GM19035 (cell line): ENCODE measurements around the gene OR56A5.
A peak's percentile ranks its signal among the peaks of the same experiment; 100 is the strongest.

ENCODE experiments used
- ATAC-seq: cut with Tn5 transposase; IDR thresholded peaks from one replicate; pipeline ENCODE4 v1.9.1; 2021; ENCODE audit not compliant: unreplicated experiment

Gene OR56A5

DNA sequence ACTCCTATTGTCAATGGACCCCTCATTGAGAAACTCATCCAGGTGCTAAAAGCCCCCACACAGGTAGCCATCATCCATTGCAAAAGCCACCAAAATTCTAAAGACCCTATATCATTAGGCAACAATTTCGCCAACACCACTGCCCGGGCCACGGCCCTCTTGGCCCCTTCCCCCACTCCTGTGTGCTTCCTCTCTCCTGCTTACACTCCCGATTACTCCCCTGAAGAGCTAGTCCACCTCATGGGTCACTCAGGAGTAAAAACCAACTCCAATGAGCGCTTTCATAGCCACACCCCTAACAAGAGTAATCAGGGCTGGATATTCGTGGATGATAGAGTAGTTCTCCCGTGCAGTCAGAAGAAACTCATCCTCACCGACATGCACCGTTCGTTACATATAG is 35.2 kb downstream of the OR56A5 start:
- no peak for ATAC-seq

- no peak for ATAC-seq
These were observed 35.6 kb downstream of the OR56A5 start for GRCh38 chr11:5932671-5933070.

- ATAC-seq: no peak
These were observed 37.2 kb downstream of the OR56A5 start for GRCh38 chr11:5931061-5931460.

DNA sequence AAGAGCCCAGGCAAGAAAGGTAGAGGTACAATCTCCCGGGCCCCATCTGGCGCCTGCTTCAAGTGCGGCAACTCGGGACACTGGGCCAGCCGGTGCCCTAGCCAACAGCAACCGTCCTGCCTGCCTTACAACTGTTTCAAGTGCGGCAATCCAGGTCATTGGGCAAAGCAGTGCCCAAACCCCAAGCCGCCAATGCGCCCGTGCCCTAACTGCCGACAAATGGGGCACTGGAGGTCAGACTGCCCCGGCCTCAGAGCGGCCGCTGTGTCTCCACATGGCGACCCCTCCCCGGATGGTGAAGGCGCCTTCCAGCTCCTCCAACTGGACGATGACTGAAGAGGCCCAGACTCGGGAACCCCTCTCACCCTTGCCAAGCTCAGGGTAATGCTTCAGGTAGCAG is 37.7 kb downstream of the OR56A5 start:
- ATAC-seq: no peak

DNA sequence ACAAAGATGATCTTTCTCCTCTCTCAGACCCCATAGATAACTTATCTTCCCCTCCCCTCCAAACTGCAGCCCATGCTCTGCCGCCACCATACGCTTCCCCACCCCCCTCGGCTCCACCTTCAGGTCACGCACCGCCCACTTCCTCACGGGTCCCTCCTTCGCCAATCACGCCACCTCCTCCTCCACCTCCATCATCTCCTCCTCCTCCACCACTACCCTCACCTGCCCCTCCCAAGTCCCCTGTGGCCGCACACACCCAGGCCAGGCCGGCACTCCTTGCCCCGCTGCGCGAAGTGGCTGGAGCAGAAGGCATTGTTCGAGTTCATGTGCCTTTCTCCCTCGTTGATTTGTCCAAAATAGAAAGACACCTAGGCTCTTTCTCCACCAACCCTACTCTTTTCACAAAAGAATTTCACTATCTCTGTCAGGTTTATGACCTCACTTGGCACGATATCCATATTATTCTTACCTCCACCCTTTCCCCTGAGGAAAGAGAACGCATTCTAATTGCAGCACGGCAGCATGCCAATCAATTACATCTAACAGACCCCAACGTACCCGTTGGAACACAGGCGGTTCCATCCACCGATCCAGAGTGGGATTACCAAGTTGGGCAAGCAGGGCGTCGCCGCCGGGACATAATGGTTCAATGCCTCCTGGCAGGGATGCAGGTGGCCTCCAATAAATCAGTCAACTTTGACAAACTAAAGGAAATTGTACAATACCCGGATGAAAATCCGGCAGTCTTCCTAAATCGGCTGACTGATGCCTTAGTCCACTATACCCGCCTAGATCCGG is 38.5 kb downstream of the OR56A5 start:
- no peak for ATAC-seq

- no peak for ATAC-seq
These were observed 39.5 kb downstream of the OR56A5 start for GRCh38 chr11:5928811-5929210.

DNA sequence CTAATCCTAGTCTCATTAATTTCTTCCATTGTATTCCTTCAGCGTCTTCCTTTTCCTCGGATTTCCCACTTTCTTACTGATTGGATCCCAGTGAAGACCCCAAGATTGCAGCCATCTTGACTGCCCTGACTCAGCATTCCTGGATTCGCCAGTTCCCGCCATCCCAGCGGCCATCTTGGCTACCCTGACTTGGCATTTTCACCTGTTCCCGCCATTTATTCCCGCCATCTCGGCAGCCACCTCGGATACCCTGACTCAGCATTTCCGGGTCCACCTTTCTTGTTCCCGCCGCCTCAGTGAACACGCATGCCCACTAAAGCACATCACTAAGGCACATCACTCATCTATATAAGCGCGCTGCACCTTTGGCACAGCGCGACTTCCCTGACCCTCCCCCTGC is 40.0 kb downstream of the OR56A5 start:
- no peak for ATAC-seq

GRCh38 chr11:5923794-5924193 is 44.5 kb downstream of the OR56A5 start:
- no peak for ATAC-seq

- ATAC-seq: peak; percentile 49
These were observed 44.9 kb downstream of the OR56A5 start for GRCh38 chr11:5923427-5923776.

DNA sequence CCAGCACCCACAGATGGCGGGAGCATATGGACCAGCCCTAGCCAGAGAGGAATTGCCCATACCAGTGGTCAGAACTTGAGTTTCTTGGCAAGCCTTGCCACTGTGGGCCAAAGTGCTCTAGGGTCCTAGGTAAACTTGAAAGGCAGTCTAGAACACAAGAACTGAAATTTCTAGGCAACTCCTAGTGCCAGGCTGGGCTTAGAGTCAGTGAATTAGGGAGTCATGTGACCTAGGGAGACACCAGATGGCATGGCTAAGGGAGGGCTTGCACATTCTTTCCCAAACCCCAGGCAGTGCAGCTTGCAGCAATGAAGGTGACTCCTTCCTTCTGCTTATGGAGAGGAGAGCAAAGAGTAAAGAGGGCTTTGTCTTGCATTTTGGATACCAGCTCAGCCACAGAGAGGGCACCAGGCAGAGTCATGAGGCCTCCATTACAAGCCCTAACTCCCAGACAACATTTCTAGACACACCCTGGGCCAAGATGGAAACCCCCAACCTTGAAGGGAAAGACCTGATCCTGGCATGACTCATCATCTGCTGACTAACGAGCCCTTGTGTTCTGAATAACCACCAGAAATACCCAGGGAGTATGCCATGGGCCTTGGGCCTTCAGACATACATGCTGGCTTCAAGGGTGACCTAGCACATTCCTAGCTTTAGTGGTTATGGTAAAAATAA is 45.4 kb downstream of the OR56A5 start:
- ATAC-seq: peak; percentile 85
